GM12878 (cell line): ENCODE data around the gene F11. TPM values are rescaled to one million over a fixed set of nuclear protein-coding genes. Genes with fewer than 3 reads are reported as not detected.
"Not testable (repeated sequence)": the region's sequence is repeated elsewhere in the genome, so short reads cannot be mapped to it uniquely, and the experiment has no call there.

Experiments used
- ATAC-seq: fragments of 200-7000 bp; cut with Tn5 transposase; 3 replicates; pipeline ENCODE4 v1.9.1; 2020; ENCODE audit warnings: mild to moderate bottlenecking, moderate library complexity
- BruUV-seq: library from RNA; stranded (reverse); fragments of 400-500 nt; replicated peaks from 2 replicates; lab custom pipeline; 2021; lab: Mats Ljungman, UMichigan
- CTCF ChIA-PET: fragments of 300-600 bp; sonication (Branson Sonifier 250); formaldehyde crosslinking; extraction: SDS; loops from one replicate; lab custom pipeline; 2021; ENCODE audit warnings: inconsistent platforms; lab: Yijun Ruan, JAX
- POLR2A ChIA-PET: fragments of 350-600 bp; formaldehyde crosslinking; extraction: SDS; loops from one replicate; lab custom pipeline; 2021; ENCODE audit warnings: inconsistent platforms; lab: Charles Lee
- RAD21 ChIA-PET: fragments of 300-600 bp; sonication (Branson Sonifier 250); formaldehyde crosslinking; loops from one replicate; lab custom pipeline; 2023; ENCODE audit warnings: antibody characterized with exemption; ENCODE audit not compliant: unreplicated experiment; lab: Charles Lee
- SMC1A ChIA-PET: fragments of 300-600 bp; sonication (Branson Sonifier 250); formaldehyde crosslinking; loops from one replicate; lab custom pipeline; 2023; ENCODE audit not compliant: unreplicated experiment, uncharacterized antibody; lab: Charles Lee
- DNase-seq: peaks from one replicate; pipeline ENCODE4 v3.0.0-alpha.2; 2011; ENCODE audit warnings: low read depth, low spot score
- FAIRE-seq: peaks from 3 replicates; lab custom pipeline; 2011; peaks lifted over from hg19 to GRCh38; lab: Jason Lieb, UNC
- H2AFZ ChIP-seq: 2 replicates; pipeline ENCODE4 v1.6.0; 2011; ENCODE audit warnings: low read depth, low read length, control low read depth; ENCODE audit not compliant: control insufficient read depth
- H3K27ac ChIP-seq: 2 replicates; pipeline ENCODE4 v1.5.1; 2011; ENCODE audit warnings: control low read depth; ENCODE audit not compliant: control insufficient read depth, insufficient read depth
- H3K27me3 ChIP-seq, 2 experiments: replicated peaks in 1 of 2; 2 replicates each; pipeline versions ENCODE4 v1.6.0 to v1.6.1; 2011; ENCODE audit warnings: low read length in 1 of 2; ENCODE audit not compliant: control insufficient read depth in 2 of 2, insufficient read depth in 2 of 2
- H3K36me3 ChIP-seq, 2 experiments: 2 replicates each; pipeline ENCODE4 v1.5.1; 2011; ENCODE audit warnings: low read length in 1 of 2; ENCODE audit not compliant: control insufficient read depth in 2 of 2, insufficient read depth in 2 of 2
- H3K4me1 ChIP-seq: 2 replicates; pipeline ENCODE4 v1.6.1; 2011; ENCODE audit warnings: mild to moderate bottlenecking, low read length, moderate library complexity, mixed read lengths; ENCODE audit not compliant: control insufficient read depth, insufficient read depth
- H3K4me2 ChIP-seq: 2 replicates; pipeline ENCODE4 v1.6.0; 2011; ENCODE audit warnings: control low read depth; ENCODE audit not compliant: control insufficient read depth, insufficient read depth
- H3K4me3 ChIP-seq: fragments of 200-600 bp; sonication (generic); 2 replicates; pipeline ENCODE4 v1.5.1; 2016
- H3K79me2 ChIP-seq: 2 replicates; pipeline ENCODE4 v1.6.0; 2011; ENCODE audit warnings: low read length; ENCODE audit not compliant: control insufficient read depth, insufficient read depth
- H3K9ac ChIP-seq: 2 replicates; pipeline ENCODE4 v1.8.0; 2011; ENCODE audit warnings: low read length, control low read depth, mixed read lengths; ENCODE audit not compliant: control insufficient read depth, insufficient read depth
- H3K9me3 ChIP-seq: replicated peaks from 3 replicates; pipeline ENCODE4 v1.5.1; 2011; ENCODE audit warnings: mild to moderate bottlenecking, low read length; ENCODE audit not compliant: control insufficient read depth, insufficient read depth
- H4K20me1 ChIP-seq: 2 replicates; pipeline ENCODE4 v1.6.0; 2011; ENCODE audit not compliant: control insufficient read depth, insufficient read depth
- PRDM15 ChIP-seq: fragments of 450-650 bp; formaldehyde crosslinking; IDR thresholded peaks from 2 replicates; pipeline ENCODE4 v1.4.0; 2020; ENCODE audit warnings: mild to moderate bottlenecking, moderate library complexity
- TBL1XR1 ChIP-seq: IDR thresholded peaks from 2 replicates; pipeline ENCODE4 v1.6.1; 2012; ENCODE audit warnings: low read depth, low read length, improper control_type of control experiment
- ZZZ3 ChIP-seq: IDR thresholded peaks from 2 replicates; pipeline ENCODE4 v1.6.1; 2011; ENCODE audit warnings: low read depth; ENCODE audit not compliant: control insufficient read depth, insufficient read length
- WGBS: methylation state at CpG from one replicate; pipeline ENCODE4 v1.1.6; 2016; ENCODE audit warnings: low lambda C conversion rate; ENCODE audit not compliant: insufficient replicate concordance, insufficient coverage; ENCODE audit errors: missing lambda C conversion rate; 5-methylcytosine and 5-hydroxymethylcytosine counted together
- in situ Hi-C: fragments of 300-500 bp; cut with MboI; formaldehyde crosslinking; loops from 9 replicates; pipeline ENCODE4 v1.14.3; 2018; ENCODE audit warnings: mixed read lengths
- intact Hi-C: fragments of 100-400 bp; cut with micrococcal nuclease; formaldehyde crosslinking; loops from one replicate; pipeline ENCODE4 v1.14.2; 2022; ENCODE audit not compliant: unreplicated experiment
- polyA plus RNA-seq, 11 experiments: library from polyadenylated mRNA; depleted of rRNA in 4 of 11; unstranded in 6 of 11; stranded (reverse) in 5 of 11; fragments of >200 nt; fragmentation: Nextera tagmentation in 4 of 11; fragmentation: Illumina TruSeq in 1 of 11; extraction: Ambion mirVana in 4 of 11; extraction: Trizol in 1 of 11; gene quantifications; 1 replicate in 1 of 11; 2 replicates in 10 of 11; pipeline versions ENCODE4 v1.2.1 to v1.2.3, GENCODE V29; 2011 to 2016; ENCODE audit warnings: inconsistent platforms in 2 of 11, missing spikeins in 2 of 11, low read depth in 1 of 11
- total RNA-seq, 4 experiments: library from RNA; depleted of rRNA in 3 of 4; stranded (reverse); fragments of >200 nt in 3 of 4; fragmentation: Illumina TruSeq in 1 of 4; extraction: Trizol in 1 of 4; gene quantifications; 2 replicates each; pipeline versions ENCODE4 v1.2.1 to v1.2.3, GENCODE V29; 2013 to 2021

F11 gene
- total and polyA plus RNA-seq, 10 of the 15 experiments (the other 5 are each of a cell fraction or from before 2014, with no cell fraction given): not detected

- no peaks in the 10 kb centered on the region for H3K4me1 ChIP-seq
- TF ChIP-seq TBL1XR1: no peak
- no peak for TF ChIP-seq PRDM15 (CRISPR knock-in tag)
- no peak for TF ChIP-seq ZZZ3
- FAIRE-seq (no peak), DNase-seq (no peak), ATAC-seq (no peak)
- H3K36me3 ChIP-seq: no peaks in the 10 kb centered on the region
- no peak overlapping the region for H3K27ac ChIP-seq
- POLR2A ChIA-PET: no interaction called here
- no peaks in the 10 kb centered on the region for H3K79me2 ChIP-seq
- no peaks in the 10 kb centered on the region for H3K9me3 ChIP-seq
- no peak overlapping the region for H3K9ac ChIP-seq
- RAD21 ChIA-PET: no interaction called here
- intact Hi-C loops (no loop called here), in situ Hi-C loops (no loop called here)
- SMC1A ChIA-PET: no interaction called here
- H3K27me3 ChIP-seq: no peaks in the 10 kb centered on the region
- WGBS: 41% methylated on average over 4 of the region's 4 CpGs
- H2AFZ ChIP-seq: no peak overlapping the region
- no peak overlapping the region for H3K4me3 ChIP-seq
- H4K20me1 ChIP-seq: no peaks in the 10 kb centered on the region
- CTCF ChIA-PET: no interaction called here
- BruUV-seq: no TSS peak
- H3K4me2 ChIP-seq: no peak overlapping the region
These were observed 6.9 kb downstream of the F11 start for GRCh38 chr4:186272699-186273391.

- ATAC-seq, SMC1A ChIA-PET, DNase-seq, H2AFZ ChIP-seq, FAIRE-seq, POLR2A ChIA-PET, RAD21 ChIA-PET, CTCF ChIA-PET, H3K9me3 ChIP-seq, H3K27ac ChIP-seq, intact Hi-C loops, H3K27me3 ChIP-seq, H3K9ac ChIP-seq, H3K4me2 ChIP-seq, H3K4me1 ChIP-seq, in situ Hi-C loops, H4K20me1 ChIP-seq, H3K4me3 ChIP-seq, H3K79me2 ChIP-seq, H3K36me3 ChIP-seq, BruUV-seq: not testable (repeated sequence)
- WGBS: 43% methylated on average over 5 of the region's 5 CpGs
These were observed 7.4 kb downstream of the F11 start for GRCh38 chr4:186273392-186273789.
